HG03039 (cell line): ENCODE results near the gene TMEM156.

Experiments used
- ATAC-seq: cut with Tn5 transposase; IDR thresholded peaks from one replicate; pipeline ENCODE4 v1.9.1; 2021; ENCODE audit warnings: mild to moderate bottlenecking, moderate library complexity; ENCODE audit not compliant: unreplicated experiment

The TMEM156 gene, protein sequence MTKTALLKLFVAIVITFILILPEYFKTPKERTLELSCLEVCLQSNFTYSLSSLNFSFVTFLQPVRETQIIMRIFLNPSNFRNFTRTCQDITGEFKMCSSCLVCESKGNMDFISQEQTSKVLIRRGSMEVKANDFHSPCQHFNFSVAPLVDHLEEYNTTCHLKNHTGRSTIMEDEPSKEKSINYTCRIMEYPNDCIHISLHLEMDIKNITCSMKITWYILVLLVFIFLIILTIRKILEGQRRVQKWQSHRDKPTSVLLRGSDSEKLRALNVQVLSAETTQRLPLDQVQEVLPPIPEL

DNA sequence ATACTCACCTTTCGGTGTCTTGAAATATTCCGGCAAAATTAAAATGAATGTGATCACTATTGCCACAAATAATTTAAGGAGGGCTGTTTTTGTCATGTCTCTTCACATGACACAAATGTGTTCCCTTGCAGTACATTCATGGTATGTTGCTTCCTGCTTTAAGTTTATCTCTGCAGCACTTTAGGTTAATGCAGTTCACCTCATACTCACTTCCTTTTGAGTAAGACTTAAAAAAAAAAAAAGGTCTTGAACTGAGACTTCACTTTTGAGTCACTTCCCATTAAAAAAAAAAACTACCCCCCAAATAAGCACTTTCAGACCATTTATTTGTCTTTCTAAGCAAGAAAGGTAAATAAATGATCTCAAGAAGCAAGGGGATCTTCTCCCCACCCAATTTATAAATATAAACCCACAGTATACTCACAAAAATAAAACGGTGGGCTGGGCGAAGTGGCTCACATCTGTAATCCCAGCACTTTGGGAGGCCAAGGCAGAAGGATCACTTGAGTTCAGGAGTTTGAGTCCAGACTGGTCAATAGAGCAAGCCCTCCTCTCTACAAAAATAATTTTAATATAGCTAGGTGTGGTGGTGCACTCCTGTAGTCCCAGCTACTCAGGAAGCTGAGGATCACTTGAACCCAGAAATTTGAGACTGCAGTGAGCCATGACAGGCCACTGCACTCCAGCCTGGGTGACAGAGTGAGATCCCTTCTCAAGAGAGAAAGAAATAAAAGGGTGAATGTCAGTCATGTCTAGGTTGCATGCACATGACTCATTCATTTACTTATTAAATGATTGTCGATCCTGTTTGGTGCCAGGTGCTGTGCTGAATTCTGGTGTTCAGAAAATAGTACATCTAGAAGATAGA lies at the start of gene TMEM156:
TSS of gene TMEM156 (minus strand) at position 192 of the 868 bp plus-strand sequence. CDS start at position 96, 96 bp downstream.
- peak; percentile 58 for ATAC-seq

DNA sequence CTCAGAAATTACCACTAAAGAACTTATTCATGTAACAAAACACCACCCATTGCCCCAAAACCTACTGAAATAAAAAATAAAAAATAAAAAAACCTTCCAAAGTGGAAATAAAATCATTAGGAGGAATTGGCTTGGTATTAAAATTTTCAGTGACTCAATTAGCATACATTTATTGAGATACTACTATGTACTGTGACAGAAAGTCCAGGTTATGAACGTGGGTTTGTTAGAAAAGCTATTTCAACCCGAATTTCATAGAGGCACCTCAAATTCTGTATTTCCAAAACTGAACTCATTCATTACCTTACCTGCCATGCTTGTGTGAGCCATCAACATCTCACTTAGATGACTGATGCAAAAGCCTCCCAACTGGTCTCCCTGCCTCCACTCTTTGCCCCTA lies 46.6 kb upstream of the TMEM156 start:
- ATAC-seq: no peak

DNA sequence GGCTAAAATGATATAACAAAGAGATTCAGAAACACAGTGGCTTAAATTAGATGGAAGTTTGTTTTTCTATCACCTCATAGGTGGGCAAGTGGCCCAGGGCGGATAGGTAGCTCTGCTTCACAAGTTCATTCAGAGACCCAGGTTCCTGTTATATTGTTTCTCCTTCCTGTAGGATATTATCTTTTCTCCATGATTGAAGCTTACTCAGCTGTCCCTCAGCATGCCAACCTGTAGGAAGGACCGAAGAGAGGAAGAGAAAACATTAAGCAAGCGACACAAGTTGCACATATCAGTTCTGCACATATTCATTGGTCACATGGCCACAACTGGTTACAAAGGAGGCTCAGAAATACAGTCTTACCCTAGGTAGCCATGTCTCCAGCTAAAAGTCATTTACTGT lies 36.7 kb upstream of the TMEM156 start:
- ATAC-seq: no peak

DNA sequence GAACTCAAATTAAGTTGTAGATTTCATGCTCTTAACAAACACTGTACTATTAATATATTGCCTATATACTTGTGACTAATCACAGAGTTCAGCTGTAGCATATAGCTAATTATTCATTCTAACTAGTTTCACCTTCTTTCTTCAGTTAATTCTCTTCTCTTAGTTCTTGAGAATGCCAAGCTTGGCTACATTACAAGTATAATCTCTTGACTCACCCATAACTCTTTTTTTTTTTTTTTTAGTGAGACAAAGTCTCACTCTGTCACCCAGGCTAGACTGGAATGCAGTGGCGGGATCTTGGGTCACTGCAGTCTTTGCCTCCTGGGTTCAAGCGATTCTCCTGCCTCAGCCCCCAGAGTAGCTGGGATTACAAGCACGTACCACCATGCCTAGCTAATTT lies 35.2 kb upstream of the TMEM156 start:
- ATAC-seq: no peak

DNA sequence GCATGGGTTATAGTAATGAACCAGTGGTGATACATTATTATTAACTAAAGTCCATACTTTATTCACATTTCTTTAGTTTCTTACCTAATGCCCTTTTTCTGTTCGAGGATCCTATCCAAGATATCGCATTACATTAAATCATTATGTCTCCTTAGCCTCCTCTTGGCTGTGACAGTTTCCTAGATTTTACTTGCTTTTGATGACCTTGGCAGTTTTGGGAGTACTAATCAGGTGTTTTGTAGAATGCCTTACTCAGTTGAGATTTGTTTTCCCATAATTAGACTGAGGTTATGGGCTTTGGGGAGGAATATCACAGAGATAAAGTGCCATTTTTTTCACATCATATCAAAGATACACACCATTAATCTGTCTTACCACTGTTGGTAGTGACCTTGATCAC lies 34.8 kb upstream of the TMEM156 start:
- no peak for ATAC-seq

DNA sequence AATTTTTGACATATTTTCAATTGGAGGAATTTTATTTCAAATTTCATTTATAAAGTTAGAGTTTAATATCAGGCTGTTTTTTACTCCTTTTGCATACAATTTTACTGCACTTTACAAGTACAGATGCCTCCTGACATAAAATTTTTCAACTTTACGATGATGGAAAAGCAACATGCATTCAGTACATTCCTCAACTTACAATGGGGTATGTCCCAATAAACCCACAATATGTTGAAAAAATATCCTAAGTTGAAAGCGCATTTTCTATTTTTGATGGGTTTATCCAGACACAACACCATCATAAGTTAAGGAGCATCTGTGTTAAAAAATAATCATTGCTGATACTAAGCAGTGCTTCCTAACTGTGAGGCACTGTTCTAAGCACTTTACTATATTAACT lies 34.2 kb upstream of the TMEM156 start:
- no peak for ATAC-seq

DNA sequence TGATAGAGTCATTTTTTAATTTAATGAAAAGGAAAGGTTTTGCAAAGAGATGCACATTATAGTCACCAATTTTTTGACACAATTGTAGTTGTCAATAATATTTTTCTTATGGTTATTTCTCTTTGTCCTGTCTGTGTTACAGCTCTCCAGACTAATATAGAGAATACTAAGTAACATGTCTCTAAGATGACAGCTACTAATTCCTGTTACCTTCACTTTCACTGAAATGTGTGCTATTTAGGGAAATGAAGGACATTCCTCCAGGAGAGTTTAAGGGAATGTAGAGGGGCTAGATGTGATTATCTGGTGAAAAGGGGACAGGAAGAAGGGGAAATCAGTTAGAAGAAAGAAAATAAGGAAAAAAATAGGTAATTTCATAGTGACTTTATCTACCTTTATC lies 31.2 kb upstream of the TMEM156 start:
- ATAC-seq: no peak

DNA sequence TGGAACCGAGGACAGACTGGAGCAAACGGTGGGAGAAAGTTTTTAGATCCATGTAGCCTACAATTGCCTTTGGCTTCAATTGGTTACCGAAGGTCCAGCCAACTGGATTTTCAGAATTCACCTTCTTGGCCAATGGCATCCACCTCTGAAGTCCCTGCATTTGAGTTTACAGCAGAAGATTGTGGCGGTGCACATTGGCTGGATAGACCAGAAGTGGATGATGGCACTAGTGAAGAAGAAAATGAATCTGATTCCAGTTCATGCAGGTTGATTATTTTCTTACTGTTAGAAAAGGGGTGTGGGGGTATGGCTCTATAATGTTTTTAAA lies 30.5 kb upstream of the TMEM156 start:
- no peak for ATAC-seq

DNA sequence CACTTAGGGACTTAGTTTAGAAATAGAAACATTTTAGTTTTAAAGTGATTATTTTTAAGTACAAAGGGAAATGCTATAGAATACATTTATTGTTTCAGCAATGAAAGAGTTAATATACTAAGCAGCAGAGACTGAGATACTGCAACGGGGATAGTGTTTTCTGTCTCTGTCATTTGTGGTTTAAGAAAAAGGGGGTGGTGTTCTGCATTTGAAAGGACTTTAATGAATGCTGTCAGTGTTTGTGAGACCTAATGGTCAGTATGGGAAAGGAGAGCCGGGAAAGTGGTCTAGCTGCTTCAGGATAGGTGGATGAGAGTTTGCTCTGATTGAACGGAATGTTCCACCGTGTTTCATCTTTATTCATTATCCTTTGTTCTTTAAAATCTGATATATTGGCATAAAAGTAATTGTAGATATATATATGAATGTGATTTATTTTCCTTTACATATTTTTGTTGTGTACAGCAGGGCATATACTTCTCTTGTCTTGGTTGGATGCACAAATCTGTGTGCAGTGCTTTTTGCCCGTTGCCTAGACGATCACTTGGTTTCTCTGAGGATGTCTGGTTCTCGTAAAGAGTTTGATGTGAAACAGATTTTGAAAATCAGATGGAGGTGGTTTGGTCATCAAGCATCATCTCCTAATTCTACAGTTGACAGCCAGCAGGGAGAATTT lies 30.0 kb upstream of the TMEM156 start, which contains the start of gene KLHL5:
TSS of gene KLHL5 (plus strand) at position 139 of the 676 bp plus-strand sequence. CDS start at position 560, 421 bp downstream.
- ATAC-seq: no peak

DNA sequence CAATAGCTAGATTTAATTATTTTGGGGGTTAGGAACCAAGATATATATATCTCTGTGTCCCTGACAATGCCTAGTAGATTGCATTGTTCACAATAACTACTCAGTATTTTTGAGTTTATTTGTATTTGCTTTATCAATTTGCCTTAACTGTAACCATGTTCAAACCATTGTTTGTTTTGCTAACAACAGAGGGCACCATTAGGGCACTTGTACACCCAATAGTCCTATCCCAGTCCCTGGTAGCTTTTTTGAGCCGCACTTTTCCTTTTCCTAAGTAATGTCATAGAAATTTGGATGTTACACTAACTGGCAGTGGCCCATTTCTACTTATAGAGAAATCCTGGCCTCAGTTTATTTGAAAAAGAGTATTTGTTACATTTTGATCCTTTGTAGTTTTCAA lies 29.2 kb upstream of the TMEM156 start:
- no peak for ATAC-seq

DNA sequence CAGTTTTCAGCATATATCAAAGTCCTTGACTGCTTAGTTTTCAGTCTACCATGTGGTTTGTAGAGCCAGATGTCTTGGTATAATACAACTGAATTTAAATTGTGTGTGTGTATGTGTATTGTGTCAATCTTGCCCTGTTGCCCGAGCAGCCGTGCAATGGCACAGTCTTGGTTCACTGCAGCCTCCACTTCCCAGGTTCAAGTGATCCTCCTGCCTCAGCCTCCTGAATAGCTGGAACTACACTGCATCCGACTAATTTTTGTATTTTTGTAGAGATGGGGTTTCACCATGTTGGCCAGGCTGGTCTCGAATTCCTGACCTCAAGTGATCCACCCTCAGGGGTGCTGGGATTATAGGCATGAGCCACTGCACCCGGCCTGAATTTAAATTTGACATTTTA lies 23.8 kb upstream of the TMEM156 start:
- ATAC-seq: no peak

DNA sequence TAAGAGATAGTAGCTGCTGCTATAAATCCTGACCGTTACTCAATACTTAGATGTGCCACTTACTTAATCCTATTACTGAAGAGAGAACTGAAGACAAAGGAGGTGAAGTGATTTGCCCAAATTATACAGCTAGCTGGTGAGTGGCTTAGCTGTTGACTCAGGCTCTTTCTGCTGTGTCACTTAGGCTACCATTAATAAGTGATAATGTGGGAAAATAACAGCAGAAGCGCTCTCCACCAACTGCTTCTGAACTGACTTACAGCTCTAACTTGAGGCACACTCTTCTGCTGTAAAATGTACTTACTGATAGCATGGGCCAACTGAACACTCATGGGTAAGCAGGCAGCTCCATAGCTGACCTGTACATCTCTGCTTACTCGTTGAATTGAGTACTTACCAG lies 22.3 kb upstream of the TMEM156 start:
- ATAC-seq: no peak

DNA sequence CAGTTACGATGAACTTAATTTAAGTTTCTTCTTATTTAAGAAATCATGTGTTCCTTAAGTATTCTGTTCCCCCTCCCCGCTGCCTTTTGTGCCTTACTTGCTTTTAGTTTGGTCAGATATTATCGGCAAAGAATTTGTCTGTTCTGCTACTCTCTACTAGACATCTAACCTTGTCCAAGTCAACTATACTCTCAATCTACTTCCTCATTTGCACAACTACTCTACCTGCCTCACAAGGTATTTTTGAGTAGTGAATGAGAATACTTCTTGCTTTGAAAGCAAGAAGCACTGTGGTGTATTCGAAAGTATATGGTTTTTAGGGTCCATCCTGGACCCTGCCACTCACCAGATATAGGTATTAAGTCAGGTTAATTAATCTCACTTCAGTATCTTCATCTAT lies 21.8 kb upstream of the TMEM156 start:
- ATAC-seq: no peak

DNA sequence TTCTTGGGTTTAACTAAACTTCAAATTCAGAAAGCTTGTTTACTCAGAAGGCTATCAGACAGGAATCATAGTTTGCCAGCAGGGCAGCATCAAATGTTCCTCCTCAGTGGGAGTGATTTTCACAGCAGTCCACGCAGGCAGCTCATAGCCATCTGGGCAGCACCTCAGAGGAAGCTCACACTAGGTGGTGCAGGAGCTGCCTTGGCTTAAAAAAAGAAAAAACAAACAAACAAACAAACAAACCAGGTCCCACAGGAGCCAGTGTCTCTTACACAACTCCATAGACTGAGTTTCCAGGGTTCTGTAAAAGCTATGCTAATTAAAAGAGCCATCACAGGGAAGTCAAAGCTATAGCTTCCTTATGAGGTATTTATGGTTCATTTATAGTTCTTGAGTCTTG lies 19.3 kb upstream of the TMEM156 start:
- ATAC-seq: no peak

DNA sequence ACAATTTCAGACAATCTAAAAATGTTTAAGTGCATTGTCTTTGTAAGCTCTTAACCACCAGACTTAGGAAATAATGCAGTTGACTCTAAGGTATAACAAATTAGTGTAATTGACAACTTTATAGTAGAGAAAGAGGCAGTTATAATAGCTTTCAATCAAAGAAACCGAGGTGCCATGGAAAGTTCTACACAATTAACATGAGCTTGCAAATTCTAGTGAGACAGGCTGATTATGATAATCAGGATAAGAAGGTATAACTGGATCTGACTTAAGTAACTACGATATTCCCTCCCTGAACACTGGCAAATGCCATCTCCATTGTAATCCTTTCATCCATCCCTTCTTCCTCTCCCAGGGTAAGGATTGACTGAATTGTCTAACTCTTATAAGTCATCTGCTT lies 18.4 kb upstream of the TMEM156 start:
- no peak for ATAC-seq

DNA sequence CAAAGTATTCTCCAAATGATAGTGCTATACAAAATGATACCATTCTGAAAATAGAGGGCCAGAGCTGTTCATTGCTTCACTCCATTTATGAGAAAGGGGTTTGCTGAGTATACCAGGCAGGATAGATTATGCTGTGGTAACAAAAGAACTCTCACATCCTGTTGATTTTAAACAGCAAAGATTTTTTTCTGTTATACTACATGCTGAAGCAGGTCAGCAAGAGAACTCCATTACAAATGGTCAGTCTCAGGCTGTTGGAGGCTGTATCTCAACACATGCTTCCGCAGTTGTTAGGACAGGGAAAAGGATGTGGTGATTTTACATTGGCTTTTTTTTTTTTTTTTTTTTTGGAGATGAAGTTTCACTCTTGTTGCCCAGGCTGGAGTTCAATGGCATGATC lies 16.1 kb upstream of the TMEM156 start:
- no peak for ATAC-seq

DNA sequence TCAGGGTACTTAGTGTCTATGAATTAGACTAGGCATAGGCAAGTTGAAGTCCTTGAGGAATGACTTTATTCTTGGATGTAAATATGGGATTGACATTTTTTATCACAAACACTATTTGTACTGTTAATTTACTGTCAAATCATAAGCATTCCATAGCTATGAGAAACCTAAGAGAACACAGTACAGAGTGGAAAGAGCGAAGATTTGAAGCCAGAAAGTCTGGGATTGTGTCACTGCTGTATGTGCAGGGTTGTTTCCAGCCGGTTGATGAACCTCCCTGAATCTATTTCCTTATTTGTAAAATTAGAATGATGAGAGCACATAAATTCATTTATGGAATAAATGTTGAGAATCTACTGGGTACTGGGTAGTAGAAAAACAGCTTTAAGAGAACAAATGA lies 15.5 kb upstream of the TMEM156 start:
- no peak for ATAC-seq

DNA sequence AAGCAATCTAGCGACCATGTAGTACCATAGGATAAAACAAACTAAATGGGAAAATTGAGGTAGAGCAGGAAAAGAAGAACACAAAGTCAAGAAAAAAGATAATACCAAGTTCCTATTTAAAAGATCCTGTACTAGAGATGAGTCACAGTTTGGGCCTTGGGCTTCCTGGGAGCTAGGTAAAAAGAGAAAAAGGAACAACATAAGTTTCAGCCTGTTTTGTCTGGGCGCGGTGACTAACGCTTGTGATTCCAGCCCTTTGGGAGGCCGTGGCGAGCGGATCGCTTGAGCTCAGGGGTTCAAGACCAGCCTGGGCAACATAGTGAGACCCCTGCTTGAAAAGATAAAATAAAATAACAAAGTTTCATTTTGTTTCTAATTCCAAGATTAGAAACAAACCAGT lies 14.0 kb upstream of the TMEM156 start:
- no peak for ATAC-seq

DNA sequence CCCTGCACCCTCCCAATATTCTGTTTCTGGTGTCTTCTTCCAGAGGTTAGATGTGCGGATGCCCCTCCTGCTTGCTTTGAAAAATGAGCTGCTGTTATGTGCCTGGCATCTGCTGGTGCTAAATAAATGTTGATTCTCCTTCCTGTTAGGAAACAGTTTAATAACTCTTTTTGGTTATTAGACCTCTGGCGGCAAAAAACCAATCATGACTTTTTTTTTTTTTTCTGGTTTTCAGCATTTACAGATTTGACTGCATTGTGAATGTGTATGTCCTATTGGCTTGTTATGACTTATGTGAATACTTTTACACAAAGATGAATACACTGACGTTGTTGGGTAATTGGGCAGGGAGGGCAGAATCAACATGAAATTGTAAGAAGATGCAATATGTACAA lies 13.6 kb upstream of the TMEM156 start:
- no peak for ATAC-seq

DNA sequence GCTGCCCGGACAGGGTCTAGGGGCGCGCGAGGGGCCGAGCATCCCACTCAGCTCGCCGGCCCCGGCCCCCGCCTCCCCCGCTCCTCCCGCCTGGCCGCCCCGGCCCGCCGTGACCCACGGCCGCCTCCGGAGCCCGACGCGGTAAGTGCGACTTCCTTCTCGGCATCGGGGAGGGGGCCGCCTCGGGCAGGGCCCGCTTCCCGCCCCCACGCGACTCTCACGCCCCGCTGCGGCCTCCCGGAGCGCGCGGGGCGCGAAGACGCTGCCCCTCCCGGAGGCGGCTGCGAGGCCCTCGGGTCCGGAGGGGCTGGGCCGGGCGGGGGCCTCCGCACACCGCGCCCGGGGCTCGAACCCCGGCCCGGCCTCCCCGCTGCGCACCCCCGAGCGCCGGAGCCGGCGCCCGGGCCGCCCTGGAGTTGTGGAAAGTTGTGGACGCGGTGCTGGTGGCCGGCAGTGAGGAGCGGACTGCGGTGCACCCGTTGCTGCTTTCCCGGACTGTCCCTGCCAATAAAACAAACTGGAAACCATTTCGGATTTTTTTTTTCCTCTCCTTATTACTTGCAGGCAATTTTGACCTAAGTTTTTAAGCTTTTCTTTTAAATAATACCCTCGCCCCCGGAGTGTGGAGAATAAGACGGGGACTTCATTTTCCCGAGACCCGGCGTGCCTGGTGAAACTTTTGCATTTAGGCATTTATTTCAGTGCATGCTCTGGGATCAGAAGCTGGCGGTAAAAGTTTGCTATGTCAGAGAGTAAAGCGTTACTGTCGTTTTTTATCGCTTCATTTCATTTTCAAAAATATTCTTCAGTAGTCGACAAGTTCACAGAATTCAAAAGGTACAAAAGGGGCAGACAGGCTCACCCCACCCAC lies 13.0 kb upstream of the TMEM156 start:
- ATAC-seq: no peak
